B cell (primary cell): ENCODE data around the gene MED13.

Experiments used
- CTCF ChIP-seq: fragments of 200-600 bp; IDR thresholded peaks from one replicate; pipeline ENCODE4 v1.8.0; 2022; ENCODE audit warnings: antibody characterized with exemption, mild to moderate bottlenecking
- EZH2 ChIP-seq: IDR thresholded peaks from 2 replicates; pipeline ENCODE4 v1.6.1; 2012; ENCODE audit warnings: borderline replicate concordance, low read depth, mild to moderate bottlenecking, moderate library complexity, low read length; ENCODE audit not compliant: insufficient read depth, poor library complexity, severe bottlenecking

- TF ChIP-seq CTCF = no peak
- TF ChIP-seq EZH2 = no peak
Observed at GRCh38 chr17:62057696-62058095, 7.4 kb downstream of the MED13 start.
